ENCODE data around the gene GIPC2.
A peak's percentile ranks its signal among the peaks of the same experiment; 100 is the strongest.
"Not testable (repeated sequence)": the region's sequence is repeated elsewhere in the genome, so short reads cannot be mapped to it uniquely, and the experiment has no call there.

The GIPC2 gene

GRCh38 chr1:78045926-78046778 lies at the start of gene GIPC2:
Gene GIPC2, plus strand, starts transcription at chr1:78045966. Its CDS starts 129 bp downstream, at chr1:78046095.
- no peak for DNase-seq

GRCh38 chr1:77996734-77997133 lies 49.0 kb upstream of the GIPC2 start:
- no peak for DNase-seq

GRCh38 chr1:78000536-78000935 lies 45.2 kb upstream of the GIPC2 start:
- DNase-seq = not testable (repeated sequence)

- DNase-seq = no peak
These were observed 42.6 kb upstream of the GIPC2 start for GRCh38 chr1:78003070-78003746.

DNA sequence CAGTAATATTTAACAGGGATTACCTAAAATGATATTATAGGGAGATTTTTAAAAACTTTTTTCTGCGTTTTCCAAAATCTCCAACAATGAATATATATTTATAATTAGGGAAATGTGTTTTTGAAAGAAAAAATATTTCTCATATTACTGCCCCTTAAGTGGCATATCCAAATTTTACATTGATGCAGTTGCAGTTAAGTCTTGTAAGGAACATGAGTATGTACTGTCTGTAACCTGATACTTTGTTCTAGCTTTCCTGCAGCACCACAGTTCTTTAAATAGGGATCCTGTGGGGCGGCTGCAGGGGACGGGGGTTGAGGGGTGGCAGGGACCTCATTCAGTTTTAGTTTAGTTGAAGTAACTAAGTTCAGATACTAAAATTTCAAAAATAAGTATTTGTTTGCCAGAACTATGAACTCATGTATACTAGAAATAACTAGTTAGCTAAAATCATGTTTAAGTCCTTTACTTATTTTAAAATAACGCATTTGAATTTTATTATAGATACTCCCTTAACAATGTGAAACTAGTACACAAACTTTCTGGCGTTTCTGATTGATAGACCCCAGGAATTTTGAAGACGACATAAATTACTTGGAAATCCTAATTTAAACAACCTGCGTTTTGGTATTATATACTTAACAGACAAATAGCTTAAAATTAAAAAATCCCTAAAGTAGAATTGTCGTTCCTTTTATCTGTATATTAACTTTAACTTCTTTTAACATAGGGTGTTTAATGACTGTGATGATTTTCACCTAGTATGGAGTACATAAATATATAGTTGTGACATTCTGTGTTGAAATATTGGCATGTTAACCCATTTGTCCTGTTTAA lies 41.7 kb upstream of the GIPC2 start:
- peak; percentile 53 for DNase-seq

DNA sequence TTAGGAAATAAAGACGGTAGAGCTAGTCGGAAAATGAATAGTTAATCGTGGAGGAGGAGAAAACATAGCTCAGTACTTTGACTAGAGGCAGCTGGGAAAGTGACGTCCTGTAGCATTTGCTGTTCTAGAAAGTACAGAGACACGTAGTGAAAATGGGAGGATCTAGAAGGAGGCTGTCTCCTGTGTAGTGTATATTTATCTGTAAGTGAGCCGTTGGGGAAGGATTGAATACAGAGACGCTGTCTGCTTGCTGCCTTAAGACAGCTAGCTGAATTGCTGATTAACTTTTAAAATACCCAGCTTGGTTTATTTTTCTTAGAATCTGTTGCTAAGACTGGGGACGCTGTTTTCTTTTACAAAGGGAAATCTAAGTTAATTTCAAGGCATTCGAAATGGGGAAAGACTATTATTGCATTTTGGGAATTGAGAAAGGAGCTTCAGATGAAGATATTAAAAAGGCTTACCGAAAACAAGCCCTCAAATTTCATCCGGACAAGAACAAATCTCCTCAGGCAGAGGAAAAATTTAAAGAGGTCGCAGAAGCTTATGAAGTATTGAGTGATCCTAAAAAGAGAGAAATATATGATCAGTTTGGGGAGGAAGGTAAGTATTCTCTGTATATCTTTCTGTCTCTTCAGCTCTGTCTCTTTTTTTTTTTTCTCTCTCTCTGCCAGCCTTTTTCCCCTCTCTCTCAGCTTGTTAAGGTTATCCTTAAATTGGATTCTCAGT lies 40.9 kb upstream of the GIPC2 start, which contains the start of gene DNAJB4:
Gene DNAJB4 (plus strand): TSS at position 221 of the 729 bp plus-strand sequence. CDS start 172 bp downstream, at position 393.
- DNase-seq = peak; percentile 95

DNA sequence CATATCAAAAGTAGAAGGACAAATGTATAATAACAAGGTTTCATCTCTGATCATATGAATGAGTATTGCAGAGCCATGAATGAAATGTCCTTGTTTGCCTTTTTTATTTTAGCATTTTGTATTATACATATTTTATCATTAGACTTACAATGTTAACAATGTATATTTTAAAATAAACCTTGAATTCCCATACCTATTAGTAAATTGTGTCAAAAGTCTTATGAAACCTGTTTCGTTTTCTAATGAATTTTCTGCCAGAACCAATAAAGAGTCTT lies 40.4 kb upstream of the GIPC2 start:
- no peak for DNase-seq

DNA sequence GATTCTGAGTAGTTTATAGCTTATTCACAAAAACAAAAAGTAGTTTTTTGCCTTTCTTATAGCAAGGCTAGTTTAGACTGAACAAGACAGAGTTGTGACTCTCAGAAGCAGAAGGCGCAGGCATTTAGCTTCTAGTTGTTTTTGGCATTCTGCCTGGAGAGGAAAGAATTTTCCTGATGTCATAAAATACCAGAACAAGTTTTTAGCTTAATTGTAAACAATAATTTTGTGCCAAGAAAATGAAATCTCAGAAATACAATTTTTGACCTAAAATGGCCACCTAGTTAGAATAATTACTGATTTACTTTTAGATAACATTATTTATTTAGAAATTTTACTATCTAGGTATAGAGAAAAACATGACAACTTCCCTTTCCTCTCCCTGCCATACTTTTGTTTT lies 40.0 kb upstream of the GIPC2 start:
- DNase-seq = peak; percentile 60

- DNase-seq = no peak
These were observed 39.2 kb upstream of the GIPC2 start for GRCh38 chr1:78006521-78006920.

DNA sequence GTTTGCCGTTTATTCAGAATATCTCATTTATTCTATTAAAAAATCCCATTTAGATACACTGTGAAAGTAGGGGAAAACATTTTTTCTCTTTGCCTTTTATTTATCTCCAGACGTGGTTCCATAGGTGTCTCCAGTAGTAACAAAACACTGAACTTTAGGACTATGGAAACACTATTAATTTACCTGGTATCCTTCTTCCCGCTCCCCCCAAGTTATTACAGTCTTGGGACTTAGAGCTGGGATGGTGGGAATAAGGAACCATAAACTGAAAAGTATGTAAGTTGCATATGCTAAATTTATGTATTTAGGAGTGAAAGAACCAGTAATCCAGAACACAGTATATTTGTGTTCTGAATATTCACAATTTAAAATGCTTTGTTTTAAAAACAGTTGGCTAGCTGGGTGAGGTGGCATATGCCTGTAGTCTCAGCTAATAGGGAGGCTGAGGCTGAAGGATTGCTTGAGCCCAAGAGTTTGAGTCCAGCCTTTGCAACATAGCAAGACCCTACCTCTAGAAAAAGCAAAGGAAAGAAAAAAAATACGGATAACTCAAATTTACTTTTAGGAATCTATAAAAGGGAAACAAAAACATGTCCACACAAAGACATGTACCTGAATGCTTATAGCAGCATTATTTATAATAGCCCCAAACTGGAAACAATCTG lies 38.0 kb upstream of the GIPC2 start:
- no peak for DNase-seq

GRCh38 chr1:78009276-78009675 lies 36.5 kb upstream of the GIPC2 start:
- no peak for DNase-seq

DNA sequence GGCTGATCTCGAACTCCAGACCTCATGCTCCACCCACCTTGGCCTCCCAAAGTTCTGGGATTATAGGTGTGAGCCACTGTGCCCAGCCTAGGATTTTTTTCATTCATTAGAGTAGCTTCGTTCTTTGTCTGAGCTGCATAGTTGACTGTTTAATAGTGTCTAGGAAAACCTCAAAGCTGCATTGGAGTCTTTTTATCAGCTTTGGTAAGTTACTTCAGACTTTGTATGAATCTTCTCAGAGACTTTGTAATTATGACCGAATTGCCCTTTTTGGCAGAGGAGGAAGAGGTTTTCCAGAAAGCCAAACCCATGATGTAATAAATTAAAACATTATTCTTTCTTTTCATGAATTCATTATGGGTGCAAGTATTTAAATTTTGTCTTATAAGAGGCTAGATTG lies 35.9 kb upstream of the GIPC2 start:
- DNase-seq = no peak

DNA sequence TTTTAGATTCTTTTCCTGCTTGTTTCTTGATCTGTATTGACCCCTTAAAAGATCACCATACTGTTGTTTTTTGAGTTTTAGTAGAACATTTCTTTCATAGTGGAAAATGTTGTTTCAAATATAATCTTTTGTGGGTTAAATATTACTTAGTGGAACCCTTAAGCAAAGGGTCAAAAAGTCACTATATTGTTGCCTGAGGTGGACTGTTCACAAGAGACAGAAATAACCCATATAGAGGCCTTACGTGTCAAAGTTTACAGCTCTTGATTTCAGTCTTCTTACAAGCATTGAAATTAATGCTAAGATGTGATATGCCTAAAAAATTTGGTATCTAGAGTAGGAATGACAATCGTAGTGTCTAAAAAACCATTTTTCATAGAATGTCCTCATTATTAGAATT lies 34.7 kb upstream of the GIPC2 start:
- DNase-seq = no peak

DNA sequence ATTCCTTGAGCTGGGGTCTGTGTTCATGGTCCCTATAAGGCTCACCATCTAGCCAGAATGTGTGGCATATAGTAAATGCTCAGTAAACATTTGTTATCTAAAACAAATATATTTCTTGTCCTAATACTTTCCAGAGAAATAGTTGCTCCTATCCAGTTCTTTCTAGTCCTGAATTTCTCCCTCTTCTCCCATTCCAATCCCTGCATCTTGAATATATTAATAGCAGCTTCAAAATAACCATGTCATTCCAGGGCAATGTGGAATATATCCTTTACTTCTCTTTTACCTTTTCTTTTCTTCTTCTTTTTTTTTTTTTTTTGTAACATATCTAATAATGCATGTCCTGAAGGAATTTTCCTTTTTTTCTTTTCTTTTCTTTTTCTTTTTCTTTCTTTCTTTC lies 30.6 kb upstream of the GIPC2 start:
- DNase-seq = no peak

DNA sequence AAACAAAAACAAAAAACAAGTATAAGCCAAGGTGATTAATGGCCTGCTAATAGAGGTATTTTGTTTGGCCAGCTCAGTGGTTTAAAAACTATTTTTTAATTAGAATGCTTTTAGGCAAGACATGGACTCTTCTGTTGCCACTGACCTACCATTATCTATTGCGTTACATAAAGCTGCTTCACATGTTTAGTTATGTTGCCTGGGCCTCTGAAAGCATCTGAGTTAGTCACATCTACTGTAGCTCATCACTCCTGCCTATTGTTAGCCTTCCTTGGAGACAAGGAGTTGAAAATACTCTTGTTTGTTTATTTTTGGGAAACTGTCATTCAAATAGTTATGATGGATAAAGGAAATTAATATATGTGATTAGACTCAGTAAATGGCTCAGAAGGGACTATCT lies 26.7 kb upstream of the GIPC2 start:
- DNase-seq = no peak

- not testable (repeated sequence) for DNase-seq
These were observed 24.6 kb upstream of the GIPC2 start for GRCh38 chr1:78021134-78021533.

DNA sequence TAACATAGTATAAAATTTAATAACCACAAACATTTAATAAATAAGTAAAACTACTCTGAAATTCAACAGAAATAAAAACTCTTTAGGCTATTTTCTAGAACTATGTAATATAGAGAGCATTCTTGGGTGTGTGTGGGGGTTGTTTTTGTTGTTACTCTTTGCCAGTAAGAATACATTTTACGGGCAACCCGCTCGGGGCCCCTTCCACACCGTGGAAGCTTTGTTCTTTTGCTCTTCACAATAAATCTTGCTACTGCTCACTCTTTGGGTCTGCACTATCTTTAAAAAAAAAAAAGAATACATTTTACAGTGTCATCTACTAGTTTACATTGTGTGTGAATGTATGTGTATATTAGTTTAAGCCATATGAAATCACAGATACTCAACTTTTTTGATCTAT lies 16.0 kb upstream of the GIPC2 start:
- DNase-seq = no peak

GRCh38 chr1:78032996-78033796 lies 12.6 kb upstream of the GIPC2 start:
- DNase-seq = peak; percentile 28

GRCh38 chr1:78033797-78034172 lies 12.0 kb upstream of the GIPC2 start:
- DNase-seq = no peak

DNA sequence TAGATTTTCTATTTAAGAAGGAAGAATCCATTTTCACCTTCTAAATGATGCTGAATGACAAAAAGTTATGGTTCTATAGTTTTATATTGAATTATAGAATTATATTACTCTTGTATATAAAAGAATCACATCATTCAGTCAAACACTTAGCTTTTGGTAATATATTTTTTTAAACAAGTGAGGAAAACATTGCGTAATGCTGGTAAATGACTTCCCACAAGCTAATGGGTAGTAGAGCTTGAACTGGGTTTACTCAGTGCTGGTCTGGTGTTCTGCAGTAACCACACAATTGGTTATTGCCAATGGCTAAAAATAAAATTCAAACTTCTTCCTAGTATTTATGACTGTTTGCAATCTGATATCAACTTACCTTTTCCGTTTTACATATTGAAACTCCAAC lies 10.6 kb upstream of the GIPC2 start:
- no peak for DNase-seq

DNA sequence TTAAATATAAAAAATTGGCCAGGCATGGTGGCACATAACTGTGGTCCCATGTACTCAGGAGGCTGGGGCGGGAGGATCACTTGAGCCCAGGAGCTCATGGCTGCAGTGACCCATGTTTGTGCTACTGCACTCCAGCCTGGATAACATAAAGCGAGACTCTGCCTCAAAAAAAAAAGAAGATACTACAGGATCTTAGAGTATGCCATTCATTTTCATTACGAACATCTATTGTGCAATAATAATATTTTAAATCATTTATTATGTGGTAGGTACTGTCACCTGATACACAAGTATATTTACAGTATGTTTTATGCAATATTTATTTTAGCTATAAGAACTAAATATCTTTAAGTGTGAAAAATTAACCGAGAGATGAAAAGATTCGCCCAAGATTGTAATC lies 9.3 kb upstream of the GIPC2 start:
- DNase-seq = no peak

DNA sequence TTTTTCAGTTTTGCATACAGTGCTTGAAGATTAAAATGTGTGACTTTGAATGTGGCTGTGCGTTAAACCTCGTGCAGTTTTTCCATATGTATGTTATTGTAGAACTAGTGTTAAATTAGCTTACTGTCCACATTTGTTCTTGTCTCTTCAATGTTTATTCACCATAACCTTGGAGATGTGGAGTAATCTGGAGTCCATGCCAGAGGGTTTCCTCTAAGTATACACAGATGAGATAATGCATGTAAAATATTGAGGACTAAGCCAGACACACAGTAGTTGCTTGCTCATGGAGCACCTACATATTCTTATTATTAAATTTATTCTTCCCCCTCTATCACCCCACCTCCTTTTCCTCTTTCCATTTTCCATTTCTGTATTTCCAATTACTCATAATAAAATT lies 7.7 kb upstream of the GIPC2 start:
- peak; percentile 60 for DNase-seq

Measured in NCI-H226 (cell line).